ENCODE measurements around the gene ANKRD63.

ANKRD63 gene

DNA sequence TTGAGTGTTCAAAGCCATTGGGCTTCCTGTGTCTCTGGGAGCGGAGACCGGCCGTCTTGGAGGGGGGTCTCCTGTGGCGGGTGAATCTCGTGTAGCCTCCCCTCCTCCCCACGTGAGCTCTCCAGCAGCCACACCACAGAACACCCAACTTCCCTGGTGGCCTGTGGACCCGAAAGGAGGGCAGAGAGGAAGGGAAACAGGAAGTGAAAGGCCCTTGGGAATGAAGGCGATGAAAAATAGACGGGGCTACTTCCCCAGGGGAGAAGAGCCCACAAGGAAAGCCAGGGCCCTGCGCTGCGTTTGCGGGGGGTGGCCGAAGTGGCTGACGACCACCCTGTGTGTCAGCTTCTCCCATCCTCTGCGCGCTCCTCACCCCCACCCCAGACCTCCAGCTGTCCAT lies 5.4 kb downstream of the ANKRD63 start:
- no peak for DNase-seq

DNA sequence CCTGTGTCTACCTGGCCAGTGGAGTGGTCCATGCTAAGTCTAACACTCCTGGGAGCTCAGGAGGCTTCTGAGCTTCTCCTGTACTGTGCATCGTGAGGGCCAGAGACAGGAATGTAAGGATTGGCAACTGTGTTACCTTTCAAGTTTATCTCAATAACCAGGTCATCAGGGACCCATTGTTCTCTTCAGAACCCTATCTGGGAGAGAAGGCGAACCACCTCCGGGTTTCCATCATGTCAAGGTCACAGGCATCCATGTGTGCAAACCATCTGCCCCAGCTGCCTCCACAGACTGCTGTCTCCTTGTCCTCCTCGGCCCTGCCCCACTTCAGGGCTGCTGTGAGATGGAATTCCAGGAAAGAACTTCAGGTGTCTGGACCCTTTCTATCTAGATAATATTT lies 5.9 kb downstream of the ANKRD63 start:
- no peak for DNase-seq

DNA sequence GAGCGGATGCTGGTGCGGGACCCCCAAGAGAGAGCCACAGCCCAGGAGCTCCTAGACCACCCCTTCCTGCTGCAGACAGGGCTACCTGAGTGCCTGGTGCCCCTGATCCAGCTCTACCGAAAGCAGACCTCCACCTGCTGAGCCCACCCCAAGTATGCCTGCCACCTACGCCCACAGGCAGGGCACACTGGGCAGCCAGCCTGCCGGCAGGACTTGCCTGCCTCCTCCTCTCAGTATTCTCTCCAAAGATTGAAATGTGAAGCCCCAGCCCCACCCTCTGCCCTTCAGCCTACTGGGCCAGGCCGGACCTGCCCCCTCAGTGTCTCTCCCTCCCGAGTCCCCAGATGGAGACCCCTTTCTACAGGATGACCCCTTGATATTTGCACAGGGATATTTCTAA lies 6.9 kb downstream of the ANKRD63 start:
- DNase-seq, result no peak

DNA sequence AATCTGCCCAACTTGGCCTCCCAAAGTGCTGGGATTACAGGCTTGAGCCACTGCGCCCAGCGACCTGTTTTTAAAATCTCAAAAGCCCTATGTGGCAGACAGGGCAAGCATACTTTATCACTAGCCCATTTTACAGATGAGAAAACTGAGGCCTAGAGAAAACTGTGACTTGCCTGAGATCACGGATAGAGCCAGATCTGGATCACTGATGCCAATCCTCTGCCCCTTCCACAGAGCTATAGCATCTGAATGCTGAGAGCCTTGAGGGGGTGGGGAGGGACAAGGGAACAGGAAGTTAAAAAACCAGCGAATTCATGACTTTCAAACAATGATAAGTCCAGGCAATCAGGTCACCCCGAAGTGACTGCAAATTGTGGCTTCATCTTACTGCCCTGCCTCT lies 7.3 kb downstream of the ANKRD63 start:
- DNase-seq, result no peak

DNA sequence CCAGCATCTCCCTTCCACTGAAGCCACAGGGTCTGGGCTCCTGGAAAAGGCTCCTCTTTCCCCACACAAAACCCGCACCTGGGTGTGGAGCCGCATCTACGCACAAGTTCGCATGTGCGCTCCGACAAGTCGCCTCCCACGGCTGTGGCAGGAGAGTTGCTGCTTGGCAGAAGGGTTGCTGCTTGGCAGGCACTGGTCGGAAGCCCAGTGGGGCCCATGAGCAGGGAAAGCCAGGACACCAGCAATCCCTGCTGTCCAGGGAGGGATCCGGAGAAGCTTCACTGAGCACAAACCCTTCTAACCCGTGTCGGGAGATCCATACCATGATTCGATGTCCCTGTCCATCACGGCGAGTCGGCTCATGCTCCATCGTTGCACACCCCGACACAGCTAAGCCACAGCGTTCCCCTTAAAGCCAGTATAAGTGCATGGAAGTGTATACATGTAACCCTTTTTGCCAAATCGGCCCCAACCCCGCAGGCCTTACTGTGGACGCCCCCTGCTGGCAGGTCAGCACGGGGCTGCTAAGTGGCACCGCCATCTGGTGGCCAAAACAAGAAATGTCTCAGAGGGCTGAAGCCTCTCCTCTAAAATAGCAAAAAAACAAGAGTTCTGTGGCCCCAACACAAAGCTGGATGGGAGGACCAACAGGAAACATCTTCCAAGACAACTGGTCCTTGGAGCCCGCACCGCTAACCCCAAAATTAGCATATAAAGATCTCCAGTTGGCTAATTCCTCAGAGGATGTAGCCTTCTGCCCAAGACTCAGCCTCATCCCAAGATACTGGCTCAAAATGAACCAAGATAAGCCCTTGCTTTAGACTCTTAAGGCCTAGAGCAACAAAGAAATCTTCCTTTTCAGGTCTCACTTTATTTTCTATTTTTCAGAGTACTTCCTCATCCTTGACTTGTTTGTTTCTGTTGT lies 8.3 kb downstream of the ANKRD63 start:
- DNase-seq, result peak; percentile 76

DNA sequence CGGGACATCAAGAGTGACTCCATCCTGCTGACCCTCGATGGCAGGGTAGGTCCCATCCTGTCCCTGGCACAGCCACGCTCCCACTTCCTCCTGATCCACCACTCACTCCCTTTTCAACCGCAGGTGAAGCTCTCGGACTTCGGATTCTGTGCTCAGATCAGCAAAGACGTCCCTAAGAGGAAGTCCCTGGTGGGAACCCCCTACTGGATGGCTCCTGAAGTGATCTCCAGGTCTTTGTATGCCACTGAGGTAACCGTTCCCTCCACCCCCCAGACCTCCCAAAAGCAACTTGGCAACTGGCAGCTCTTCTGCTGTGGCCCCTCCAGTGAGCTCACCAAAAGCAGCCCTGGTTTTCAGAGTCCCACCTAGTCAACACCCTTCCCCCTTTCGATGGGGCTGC lies 9.4 kb downstream of the ANKRD63 start:
- no peak for DNase-seq

DNA sequence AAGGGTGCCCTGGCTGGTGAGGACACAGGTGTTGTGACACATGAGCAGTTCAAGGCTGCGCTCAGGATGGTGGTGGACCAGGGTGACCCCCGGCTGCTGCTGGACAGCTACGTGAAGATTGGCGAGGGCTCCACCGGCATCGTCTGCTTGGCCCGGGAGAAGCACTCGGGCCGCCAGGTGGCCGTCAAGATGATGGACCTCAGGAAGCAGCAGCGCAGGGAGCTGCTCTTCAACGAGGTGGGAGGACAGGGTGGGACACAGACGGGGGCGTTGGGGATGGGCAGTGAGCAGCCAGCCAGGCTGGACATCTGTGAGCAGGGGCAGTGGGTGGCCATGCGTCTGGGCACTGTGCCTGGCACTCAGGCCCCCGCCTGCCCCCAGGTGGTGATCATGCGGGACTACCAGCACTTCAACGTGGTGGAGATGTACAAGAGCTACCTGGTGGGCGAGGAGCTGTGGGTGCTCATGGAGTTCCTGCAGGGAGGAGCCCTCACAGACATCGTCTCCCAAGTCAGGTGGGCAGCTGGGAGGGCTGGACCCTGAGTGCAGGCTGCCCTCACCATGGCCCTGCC lies 10.3 kb downstream of the ANKRD63 start:
- no peak for DNase-seq

DNA sequence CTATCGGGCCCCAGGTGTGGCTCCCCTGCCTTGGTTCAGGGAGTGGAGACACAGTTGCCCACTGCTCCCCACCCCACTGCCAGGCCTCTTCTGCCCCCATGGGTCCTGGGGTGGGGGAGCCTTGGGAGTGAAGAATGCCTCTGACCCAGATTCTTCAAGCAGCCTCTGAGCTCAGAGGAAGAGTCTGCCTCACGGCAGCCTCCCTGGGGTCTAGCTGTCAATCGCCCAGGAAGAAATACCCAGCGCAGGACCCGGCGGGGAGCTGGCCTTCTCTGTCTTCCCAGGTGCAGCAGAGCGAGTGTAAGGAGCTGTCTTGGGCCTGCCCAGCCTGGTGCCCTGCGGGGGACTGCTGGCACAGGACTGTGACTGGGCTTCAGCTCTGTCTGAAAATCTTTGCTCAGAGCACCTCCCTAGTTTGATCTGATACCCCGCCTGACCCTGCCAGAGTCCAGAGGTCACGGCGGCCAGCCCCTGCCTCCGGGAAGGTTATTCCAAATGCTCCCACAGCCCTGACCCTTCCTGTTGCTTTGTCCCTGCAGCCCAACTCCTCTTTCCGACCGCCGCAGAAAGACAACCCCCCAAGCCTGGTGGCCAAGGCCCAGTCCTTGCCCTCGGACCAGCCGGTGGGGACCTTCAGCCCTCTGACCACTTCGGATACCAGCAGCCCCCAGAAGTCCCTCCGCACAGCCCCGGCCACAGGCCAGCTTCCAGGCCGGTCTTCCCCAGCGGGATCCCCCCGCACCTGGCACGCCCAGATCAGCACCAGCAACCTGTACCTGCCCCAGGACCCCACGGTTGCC lies 11.0 kb downstream of the ANKRD63 start:
- DNase-seq, result no peak

DNA sequence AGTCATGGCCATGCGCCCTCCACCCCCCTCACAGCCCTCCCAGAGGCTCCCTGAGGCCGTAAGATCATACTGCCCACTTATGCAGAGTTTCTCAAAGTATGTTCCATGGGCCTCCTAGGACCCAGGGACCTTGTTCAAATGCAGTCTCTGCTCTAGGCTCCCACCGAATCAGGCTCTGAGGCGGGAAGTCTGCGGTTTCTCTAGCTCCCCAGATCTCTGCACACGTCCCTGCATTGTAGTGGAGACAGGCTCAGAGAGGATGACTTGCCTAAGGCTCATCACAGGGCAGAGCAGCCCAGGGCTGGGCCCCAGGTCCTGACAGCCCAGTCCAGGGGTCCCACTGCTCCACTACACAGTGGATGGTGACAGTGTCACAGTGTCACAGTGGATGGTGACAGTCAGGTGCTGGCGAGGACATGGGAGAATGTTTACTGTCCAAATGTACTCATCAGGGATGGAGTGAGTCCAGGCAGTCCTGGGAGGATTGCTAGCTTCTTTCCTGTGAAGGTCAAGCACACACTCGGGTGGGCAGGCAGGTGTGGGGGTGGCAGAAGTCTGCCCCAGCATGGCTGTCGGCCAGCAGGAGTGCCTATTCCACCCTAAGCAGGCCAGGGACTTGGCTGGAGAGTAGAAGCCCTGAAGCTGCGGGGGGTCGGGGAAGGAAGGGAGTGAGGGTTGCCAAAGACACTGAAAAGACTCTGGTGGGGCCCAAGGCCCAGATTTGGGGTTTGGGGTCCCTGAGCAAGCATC lies 12.4 kb downstream of the ANKRD63 start:
- no peak for DNase-seq

DNA sequence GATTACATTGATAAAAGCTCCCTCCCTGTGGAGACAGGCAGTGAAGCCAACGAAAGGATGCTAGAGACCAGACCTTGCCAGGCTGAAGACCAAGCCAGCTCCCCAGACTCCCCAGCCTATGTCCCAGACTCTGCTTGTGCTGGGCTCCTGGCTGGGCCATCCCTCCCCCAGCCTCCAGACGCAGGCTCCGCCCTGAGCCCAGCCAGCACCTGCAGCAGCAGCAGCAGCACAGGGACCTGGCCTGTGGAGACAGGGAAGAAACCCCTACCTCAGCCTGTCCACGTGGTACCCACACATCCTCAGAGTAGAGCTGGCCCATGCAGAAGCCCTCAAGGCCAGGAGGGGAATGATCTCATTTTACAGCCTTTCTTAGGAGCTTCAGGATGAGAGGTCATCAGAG lies 13.3 kb downstream of the ANKRD63 start:
- no peak for DNase-seq

DNA sequence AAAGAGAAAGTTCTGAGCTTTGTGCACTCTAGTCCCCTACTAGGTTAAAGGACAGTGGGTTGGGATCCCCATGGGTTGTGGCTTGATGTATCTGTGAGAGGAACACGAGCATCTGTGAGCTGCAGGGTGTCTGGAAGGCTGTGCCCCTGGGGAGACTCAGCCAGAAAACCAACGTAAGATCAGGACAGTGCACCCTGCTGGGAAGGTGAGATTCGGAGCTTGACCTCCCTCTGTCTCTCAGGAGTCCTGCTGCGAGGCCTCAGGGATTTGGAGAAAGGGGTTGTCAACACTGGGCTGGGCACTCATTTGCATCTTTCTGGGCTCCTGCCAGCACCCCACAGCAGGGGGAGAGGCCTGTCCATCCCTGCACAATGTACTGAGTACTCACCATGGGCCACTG lies 15.2 kb downstream of the ANKRD63 start:
- DNase-seq, result no peak

DNA sequence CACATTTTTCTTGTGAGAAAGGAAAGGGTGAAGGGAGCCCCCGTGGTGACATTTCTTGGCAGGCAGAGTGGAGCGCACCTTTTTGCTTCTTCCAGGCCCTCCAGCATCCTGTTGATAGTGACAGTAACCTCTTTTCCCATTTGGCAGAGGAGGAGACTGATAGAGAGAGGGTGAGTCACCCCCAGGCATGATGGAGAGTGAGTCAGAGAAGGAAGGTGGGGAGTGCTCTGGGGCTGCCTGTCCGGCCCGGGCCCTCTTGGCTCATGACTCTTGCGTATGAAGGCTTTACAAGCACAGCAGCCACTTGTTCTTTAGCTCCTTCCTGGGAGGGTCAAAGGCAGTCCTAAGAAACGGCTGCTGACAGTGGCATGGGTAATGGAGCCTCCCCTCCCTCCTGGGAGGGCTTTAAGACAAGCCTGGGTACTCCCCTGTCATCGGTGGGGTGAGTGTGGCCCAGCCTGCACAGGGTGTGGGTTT lies 16.0 kb downstream of the ANKRD63 start:
- no peak for DNase-seq

DNA sequence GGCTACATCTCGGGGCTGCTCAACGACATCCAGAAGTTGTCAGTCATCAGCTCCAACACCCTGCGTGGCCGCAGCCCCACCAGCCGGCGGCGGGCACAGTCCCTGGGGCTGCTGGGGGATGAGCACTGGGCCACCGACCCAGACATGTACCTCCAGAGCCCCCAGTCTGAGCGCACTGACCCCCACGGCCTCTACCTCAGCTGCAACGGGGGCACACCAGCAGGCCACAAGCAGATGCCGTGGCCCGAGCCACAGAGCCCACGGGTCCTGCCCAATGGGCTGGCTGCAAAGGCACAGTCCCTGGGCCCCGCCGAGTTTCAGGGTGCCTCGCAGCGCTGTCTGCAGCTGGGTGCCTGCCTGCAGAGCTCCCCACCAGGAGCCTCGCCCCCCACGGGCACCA lies 17.0 kb downstream of the ANKRD63 start:
- no peak for DNase-seq

DNA sequence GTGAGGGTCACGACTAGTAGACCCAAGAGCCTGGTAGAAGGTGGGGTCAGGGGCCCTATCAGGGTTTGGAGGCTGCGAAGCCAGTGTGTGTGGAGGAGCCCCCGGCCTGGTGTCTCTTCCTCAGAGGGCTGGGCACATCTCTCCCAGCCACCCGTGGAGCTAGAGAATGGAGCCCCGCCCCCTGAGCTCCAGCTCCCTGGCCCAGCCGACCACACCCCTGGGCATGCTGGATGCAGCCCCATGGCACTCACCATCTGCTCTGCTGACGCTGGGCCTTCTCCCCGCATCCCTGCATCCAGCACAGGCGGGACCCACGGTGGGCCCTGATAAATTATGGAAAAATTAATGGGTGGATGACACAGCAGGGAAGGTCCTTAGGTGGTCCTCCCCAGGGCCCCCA lies 17.5 kb downstream of the ANKRD63 start:
- no peak for DNase-seq

DNA sequence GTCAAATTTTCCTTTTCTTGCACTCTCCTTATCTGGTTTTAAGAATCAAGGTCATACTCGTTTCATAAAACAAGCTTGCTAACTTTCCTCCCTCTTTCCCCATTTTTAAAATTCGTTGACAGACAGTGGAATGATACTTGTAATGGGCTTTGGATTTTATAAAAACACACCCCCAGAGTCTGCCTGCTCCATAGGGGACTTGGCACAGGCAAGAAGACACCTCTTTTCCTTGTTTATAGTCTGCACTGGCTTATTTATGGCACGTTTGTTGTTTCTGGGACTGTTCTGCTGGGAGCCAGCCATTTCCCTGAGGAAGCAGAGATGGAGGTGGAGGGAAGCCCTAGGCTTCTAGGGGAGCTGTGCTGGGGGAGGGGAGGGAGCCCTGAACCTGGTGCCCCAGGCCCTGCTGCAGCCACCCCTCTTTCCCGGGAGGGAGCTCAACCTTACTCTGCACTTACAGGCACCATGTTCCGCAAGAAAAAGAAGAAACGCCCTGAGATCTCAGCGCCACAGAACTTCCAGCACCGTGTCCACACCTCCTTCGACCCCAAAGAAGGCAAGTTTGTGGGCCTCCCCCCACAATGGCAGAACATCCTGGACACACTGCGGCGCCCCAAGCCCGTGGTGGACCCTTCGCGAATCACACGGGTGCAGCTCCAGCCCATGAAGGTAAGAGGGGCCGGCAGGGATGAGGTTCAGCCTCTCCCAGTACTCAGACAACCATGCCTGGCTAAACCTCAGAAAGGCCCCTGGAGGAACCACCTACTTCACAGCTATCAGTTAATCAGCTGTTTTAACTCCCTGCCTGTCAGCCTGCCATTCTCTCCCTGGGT lies 18.3 kb downstream of the ANKRD63 start:
- no peak for DNase-seq

DNA sequence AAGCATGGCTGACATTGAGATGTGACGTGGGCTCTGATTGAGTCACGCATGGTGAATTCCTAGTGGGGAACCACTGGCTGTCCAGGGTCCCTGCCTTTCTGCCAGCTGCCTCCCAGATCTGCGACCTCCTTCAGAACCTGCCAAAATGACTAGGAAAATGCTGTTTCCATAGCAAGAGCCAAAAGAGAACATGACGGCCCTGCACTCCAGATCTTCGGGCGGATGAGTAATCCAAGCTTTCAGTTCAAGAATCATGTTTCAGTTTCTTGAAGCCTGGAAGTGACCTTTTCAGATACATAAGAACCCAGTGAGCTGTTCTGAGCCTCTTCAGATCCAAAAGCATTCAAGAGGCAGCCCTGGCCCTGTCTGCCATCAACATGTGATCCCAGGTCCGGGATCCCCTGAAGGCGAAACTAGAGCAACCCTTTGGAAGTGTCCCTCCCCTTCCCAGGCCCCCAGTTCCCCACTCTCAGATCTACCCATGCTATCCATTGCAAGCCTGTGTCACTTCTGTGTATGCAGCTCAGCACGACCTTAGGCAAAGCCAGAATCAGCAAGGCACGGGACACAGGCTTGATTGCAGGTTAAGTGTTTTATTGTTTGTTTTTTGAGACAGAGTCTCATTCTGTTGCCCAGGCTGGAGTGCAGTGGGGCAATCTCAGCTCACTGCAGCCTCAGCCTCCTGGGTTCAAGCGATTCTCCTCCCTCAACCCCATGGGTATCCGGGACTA lies 19.7 kb downstream of the ANKRD63 start:
- DNase-seq, result no peak

DNA sequence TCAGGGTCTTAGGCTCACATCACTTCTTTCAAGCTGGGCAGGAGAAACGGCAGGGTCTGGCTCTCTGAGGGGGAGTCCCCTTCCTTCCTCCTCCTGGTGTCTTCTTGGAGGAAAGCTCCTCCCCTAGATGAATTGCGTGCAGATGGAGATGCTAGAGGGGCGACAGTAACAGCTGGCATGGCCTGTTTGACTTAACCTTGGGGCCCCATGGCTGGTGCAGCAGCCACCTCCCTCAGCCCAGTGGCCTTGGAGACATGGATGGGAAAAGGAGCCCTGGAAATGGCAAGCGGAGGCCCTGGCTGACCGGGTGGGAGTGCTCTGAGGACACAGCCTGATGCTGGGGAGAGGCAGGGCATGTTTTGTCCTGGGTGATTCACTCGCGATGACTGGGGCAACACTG lies 23.8 kb downstream of the ANKRD63 start:
- DNase-seq, result no peak

DNA sequence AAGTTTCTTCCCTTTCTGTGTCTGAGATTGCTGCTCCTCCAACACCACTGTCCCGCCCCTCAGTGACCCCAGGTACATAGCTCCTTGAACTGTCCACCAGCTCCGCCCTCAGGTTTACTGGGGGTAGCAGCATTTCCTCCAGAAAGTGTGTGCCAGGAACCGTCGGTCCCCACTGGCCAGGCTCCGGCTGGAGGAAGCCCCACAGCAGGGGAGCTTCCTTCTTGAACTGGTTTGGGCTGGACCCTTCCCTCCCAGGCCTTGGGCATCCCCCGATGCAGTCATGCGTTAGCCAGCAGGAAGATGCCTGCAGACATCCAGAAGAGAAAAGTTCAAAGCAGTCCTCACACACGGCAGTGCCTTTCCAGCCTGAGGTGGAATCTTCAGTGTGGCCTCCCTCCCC lies 24.3 kb downstream of the ANKRD63 start:
- no peak for DNase-seq

DNA sequence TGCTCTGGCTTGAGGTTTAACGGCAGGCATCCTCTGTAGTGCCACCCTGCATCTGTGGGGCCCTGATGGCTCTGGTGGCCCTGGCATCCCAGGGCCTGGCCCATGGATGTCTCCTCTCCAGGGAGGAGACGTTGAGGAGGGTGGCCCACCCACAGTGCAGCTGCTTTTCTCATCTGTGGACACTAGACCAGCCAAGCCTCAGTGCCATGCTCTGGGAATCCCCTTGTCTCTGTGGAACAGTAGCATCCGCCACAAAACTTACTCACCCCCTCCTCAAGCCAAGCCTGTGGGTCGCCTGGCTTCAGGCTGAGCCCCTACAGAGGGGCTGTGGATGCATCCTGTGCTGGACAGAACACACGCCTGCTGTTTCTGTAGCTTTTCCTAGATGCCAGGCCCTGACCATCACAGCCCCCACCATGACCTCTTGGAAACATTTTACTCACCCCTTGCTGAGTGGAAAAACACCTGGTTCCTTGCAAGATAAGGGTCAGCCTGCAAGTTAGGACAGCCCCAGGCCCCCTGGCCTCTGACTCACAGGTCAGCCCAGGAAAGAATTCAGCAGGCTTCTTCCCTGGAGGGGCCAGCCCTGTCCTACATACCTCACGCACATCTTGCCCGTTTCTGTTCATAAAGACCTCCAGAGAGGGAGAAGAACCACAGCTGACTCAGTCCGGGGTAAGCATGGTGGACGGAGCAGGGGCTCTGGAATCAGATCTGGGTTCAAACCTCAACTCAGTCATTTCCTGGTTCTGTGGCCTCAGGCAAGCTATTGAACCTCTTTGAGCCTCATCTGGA lies 25.0 kb downstream of the ANKRD63 start:
- DNase-seq, result no peak

DNA sequence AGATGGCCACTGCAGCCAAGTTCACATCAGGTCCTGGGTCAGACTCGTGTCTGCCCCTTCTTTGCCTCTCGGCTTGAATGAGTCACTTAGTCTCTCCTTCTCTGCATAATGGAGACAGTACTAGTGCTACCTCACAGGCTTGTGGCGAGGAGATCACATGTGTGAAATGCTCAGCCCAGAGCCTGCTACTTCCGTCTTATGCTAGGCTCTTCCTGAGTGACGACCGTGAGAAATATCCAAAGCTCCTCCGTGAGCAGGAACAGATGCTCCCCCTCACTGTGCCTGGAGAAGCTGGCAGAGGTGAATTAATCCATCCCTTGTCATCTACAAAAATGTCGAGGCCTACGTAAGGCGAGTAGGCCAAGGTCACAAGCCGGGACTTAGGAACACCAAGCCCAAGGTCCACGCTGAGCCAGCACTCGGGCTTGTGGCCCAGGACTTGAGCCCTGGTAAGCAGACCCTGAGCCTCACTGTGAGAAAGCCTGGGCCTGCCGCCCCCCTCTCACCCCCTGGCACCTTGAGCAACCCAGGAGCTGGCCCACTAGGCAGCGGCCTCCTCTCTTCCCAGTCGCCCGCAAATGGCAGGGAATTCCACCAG lies 26.1 kb downstream of the ANKRD63 start:
- DNase-seq, result no peak

All from right hindlimb (tissue), 1 donor.